ENCODE measurements around the gene CTCFL.

The CTCFL gene

DNA sequence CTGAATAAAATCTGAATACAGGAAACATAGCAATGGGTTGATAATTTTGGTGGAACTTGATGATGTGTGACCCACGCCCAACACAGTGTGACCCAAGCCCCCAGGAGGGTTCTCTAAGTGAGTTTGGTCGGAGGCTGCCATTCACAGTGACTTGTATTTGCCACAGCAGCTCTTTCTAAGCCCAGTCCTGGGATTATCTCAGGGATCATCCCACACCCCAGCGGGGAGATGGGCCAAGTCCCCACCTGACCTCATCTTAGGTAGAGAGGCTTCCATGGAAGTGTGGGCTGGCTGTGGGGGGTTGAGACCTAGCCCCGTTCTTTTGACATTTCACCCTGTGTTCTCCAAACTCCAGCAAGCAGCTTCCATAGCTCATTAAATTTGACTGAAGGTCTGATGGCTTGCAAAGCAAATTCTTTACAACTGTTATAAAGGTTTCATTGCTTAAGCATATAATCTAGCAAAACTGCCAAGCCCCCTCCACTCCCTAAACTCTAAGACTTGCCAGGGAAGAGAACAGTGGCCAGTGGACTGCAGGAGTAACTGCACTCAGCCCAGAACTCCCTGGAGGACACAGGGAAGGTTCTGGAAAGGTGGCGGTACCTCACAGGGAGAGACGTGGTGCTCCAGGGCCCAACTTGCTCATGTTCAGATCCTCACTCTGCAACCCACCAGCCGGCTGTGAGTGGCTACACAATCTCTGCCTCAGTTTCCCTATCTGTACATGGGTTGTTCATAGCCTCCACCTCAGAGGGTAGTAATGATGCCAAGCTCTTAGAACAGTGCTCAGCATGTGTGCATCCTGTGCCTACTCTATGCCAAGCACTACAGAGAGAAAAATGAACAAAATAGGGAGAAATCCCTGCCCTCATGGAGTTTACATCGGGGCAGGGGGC is 35.0 kb upstream of the CTCFL start:
- DNase-seq: no peak

DNA sequence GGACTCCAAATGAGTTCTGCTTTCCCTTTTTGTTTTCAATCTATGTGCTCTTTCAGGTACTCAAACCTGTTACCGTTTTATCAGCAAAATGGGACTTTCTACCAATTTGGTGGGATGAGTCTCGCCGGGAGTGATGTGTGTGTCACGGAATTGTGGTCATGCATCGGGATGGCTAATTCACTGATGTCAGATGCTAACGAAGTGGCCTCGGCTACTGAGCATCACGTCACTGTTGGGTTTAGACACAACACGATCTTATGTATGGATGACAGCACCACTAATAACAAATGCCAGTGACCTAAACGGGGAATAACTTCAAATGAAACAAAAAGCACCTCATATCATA is 34.3 kb upstream of the CTCFL start:
- no peak for DNase-seq

DNA sequence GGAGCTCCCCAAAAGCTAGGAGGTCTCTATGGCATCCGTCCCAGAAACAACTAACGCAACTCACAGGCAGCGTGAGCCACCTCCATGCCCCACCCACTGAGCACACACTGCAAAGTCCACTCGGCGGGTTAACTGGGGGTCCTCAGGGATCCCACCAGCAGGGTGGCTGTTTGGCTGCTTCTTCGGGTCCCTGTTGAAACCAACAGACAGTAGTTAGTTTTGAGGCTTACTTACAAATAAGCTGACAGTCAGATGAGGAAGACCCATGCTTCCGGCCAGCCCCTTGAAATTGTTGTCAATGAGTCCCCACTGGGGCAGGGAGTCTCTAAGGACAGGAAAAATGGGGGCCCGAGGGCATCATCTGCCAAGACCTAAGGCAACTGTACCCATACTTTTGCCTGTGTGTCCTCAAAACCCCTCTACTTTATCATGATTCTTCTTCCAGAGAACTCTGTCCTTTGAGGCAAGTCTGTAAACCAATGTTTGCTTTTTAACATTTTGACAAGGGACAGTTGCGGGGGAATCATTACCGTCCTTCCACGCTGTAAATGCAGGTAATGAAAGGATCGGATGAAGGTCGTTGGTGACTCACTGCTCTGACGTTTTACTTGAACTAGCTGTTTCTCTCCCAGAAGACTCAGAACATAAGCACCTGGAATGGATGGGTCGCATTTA is 33.8 kb upstream of the CTCFL start:
- DNase-seq: no peak

- DNase-seq: no peak
Measured at GRCh38 chr20:57557926-57558613, 33.1 kb upstream of the CTCFL start.

- no peak for DNase-seq
Measured at GRCh38 chr20:57556980-57557274, 32.0 kb upstream of the CTCFL start.

GRCh38 chr20:57555457-57556184 is 30.7 kb upstream of the CTCFL start:
- DNase-seq: no peak

GRCh38 chr20:57553376-57554018 is 28.6 kb upstream of the CTCFL start:
- no peak for DNase-seq

- DNase-seq: no peak
Measured at GRCh38 chr20:57552471-57552870, 27.5 kb upstream of the CTCFL start.

DNA sequence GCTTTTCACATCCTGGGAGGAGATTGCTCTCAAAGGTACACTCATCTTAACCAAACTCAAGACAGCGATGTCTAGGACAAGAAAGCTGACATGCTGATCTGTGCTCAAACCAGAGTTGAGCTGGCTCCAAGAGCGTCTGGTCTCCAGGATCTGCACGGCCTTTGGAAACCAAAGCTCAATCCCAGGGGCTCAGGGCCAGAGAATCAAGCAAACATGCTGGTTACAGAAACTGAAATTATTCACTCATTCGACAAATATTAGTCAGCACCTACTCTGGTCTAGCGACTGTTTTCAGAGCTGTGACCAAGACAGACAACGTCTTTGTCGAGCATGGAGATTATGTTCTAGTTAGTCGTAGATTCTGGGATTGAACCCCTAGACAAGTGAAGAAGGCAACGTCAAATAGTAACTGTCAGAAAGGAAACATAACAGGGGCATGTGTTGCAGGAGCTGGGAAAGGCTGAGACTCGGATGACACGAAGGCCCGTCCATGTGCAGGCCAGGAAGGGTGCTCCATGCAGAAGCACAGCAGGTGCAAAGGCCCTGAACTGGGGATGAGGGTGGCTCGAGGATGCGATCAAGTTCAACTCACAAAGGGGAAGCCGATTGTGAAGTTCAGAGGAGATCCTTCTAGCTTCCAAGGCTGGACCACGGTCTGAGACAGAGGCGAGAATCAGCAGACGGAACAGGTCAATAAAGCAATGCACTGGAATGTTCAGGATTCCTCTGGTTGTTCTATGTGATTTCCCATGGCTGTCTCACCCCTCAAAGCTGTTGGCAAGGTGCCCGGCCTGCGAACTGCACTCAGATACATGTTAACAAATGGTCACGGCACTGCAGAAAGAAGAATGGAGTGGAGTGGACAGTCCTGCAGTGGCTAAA is 23.5 kb upstream of the CTCFL start:
- no peak for DNase-seq

- no peak for DNase-seq
Measured at GRCh38 chr20:57546956-57547649, 22.2 kb upstream of the CTCFL start.

GRCh38 chr20:57545927-57546662 is 21.2 kb upstream of the CTCFL start:
- no peak for DNase-seq

DNA sequence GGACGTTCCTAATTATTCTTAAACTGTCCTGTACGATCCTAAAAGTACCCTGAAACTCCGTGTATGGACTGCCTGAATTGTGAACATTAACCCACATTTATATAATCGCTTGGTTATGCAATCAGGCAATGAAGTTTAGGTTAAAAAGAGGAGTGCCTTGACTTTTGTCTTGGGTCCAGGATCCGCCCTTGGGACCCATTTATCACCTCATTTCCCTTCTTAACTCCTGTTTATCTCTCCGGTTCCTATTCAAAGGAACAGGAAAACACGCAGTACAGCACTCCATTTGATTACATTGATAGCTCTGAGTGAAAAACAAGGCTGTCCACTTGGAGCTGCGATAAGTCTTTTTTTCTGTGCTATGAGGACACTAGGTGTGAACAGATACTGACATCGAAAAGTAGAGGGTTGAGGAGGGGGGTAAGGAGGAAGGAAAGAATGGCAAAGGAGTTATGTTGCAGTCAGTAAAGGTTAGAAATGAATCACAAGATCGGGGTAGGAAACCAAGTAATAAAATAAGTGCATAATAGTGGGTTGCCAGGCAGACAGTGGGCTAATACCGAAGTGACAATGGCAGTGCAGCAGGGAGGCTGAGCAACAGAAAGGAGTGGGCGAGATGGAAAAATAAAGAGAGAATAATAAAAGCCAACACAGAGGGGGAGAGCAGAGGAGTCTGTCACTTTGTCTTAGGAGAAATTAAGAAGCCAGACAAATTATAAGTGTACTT is 20.1 kb upstream of the CTCFL start:
- DNase-seq: no peak

- DNase-seq: no peak
Measured at GRCh38 chr20:57543754-57544153, 18.8 kb upstream of the CTCFL start.

DNA sequence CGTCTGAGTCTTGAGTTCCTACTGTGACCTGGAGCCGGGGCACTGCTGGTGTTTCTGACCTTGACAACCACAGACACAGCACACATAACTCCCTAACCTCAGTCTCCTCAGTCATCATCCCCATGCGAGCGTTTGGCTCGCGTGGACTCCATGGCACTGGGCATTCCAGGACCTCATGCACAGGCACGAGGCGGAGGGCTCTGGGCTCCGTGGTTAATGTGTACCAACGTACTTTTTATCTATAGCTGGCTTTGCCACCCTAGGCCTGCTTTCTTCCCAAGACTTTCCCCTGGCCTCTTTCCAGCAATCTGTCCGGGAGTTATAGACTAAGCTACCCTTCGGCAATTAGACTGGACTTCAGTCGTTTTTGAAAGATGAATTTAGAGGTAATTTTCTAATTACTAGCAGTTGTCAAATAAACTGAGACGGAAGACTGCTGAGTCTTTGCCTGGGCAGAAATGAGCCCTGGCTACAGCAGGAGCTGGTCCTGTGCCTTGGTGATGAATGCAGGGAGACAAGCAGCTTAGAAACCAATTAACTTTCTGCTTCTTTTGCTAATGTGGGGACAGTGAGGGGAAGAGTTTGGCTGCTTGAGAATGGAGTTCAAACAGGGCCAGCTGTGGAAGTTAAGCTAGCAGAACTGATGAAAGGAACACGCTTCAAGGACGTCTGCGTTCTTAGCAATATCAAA is 16.1 kb upstream of the CTCFL start:
- no peak for DNase-seq

DNA sequence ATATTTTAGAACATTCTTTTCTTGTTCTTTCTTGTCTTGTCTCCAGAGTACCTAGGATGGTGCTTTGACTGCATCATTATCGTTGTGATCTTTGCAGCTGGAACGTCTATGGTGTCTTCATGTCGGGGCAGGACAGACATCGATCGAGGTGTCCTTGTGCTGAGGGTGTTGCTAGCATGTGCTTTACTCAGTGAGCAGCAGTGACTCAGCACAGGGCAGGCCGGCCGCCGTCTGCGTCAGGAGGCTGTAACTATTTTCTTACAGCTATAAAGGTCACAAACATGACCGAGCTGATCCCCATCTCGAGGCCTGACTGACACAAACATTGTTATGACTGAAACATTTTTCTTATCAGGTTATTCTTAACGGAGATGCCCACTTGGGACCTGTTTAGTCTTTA is 14.9 kb upstream of the CTCFL start:
- DNase-seq: no peak

- DNase-seq: no peak
Measured at GRCh38 chr20:57537822-57538221, 12.9 kb upstream of the CTCFL start.

- DNase-seq: no peak
Measured at GRCh38 chr20:57536771-57537724, 12.1 kb upstream of the CTCFL start.

All from activated CD4-positive, alpha-beta T cell treated with anti-CD3 and anti-CD28 coated beads for 1 hour (primary cell).